Hypothalamus (tissue), 51 donors: ENCODE results near the gene RCAN1.
"Not testable (repeated sequence)": the region's sequence is repeated elsewhere in the genome, so short reads cannot be mapped to it uniquely, and the experiment has no call there.

Experiments
- DNase-seq, 51 donors: peaks; one replicate each; lab custom pipeline; 2025; lab: John Stamatoyannopoulos, UW

The RCAN1 gene

DNA sequence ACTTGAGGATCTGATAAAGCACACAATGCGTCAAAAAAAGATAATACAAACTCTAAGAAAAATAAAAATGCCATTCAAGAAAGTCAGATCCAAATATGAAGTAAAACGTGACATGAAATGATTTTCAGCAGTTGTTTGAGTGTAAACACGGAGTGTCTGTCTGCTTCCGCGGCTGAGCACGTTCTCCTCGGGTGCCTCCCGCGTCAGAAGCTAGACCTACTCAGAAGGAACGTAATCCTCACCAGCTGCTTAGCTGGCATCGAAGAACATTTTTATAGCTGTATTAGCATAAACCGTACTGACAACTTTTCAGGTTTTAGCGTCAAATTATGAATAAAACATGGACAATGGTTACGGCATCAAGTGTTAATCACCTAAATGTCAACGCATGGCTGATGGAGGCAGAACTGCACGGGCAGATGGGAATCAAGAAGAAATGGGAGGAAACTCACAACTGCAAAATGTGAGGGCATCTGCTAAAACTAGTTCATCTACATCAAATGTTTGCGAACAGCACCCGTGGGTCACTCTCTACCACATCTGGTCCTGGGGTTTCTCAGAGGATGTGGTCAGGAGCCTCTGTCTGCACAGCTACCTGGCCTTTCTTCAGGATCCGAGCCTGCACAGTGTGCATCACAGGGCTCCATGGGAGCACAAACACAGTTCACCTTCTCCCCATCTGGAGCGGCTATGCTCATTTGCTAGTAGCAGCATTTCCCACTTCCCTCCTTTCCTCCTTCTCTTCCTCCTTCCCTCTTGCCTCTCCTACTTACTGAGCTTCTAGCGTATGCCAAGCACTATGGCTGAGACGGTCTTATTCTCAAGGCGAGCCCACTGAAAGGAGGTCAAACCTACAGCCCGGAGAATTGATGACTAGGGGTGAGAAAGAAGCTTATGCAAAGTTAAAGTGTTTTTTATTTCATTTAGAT, 40.0 kb downstream of the RCAN1 start:
- no peak for DNase-seq

DNA sequence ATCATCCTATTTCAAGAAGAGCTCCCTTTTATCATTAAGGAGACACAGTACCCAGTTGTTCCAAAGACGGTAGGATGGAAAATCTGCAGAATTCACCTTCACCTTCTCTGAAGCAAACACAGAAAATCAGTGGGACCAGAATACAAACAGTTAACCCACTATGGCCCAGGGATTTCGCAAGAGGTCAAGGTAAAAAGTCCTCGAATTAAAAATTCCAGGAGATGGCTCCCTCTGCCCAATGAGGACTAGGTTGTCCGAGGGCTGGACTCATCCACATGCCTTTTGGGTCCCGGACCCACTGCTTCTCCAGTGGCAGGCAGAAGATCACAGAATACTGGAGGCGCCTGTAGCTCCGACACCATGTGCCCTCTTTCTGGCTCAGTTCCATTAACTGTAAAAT, 42.9 kb downstream of the RCAN1 start:
- DNase-seq = no peak

DNA sequence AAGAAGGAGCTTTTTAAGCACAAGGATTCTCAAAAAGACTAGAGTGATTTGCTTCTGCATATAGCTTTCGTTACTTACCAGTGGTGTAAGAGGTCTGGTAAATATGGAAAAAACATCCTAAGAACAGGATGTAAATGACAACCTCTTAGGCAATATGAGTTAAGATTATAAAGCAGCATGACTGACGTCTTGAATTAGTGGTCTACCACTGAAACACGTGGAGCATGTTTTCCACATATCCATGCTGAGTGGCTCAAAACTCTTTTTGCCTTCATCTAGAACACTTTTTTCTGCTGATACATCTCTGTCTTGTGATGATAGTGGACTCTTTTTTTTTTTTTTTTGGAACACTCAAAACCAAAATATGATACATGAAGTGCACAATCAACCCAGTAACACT, 44.6 kb downstream of the RCAN1 start:
- DNase-seq = no peak

DNA sequence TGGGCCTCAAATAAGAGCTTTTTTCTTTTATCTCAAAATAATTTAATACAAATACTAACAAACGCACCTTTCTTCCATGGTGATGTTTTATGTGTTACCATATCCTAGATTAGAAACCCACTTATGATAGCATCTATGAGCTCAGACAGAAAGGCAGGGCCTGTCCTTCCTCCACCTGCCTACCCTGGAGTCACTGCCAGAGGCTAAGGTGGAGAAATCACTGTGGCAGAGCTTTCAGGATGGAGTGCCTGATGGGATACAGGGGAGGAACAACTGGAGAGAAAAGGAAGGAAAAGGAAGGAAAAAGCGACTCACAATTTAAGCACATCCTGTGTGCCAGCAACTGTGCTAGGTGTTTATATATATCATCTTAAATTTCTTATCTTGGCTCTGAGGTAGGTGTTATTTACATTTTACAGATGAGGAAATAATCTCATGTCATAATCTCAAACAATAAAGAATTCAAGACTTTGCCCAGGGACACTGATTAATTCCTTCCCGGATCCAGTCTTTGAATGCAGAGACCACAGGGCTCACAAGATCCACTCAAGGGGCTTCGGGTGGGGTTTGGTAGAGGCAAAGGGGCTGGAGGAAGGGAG, 45.4 kb downstream of the RCAN1 start:
- DNase-seq = no peak

DNA sequence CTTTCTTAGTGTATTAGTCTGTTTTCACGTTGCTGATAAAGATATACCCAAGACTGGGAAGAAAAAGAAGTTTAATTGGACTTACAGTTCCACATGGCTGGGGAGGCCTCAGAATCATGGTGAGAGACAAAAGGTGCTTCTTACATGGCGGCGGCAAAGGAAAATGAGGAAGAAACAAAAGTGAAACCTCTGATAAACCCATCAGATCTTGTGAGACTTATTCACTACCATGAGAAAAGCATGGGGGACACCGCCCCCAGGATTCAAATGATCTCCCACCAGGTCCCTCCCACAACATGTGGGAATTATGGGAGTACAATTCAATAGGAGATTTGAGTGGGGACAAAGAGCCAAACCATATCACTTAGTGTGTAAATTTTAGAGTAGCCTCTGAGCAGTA, 46.1 kb downstream of the RCAN1 start:
- DNase-seq = not testable (repeated sequence)

DNA sequence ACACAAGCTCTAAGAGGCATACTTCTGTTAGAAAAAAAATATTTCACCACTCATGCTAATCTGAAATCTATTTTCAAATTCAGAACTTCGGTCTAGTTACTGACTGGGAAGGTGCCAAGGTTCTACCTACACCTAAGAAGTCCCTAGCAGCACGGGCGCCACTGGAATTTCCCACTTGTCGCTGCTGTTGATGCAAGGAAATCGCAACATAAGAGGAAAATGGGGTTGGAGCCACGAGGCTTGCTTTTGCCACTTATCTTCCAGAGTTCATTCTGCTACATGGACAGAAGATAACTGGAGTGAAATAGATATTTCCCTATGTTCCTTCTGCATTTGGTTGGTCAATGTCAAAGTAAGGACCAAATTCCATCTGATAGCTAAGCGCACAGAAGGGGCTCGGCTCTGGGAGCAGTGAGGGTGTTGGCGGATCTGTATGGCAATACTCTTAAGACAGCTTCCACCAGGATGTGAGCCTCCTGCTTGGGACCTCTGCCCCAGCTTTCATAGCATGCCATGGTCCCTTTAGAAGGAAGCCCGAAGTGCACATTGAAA, 47.2 kb downstream of the RCAN1 start:
- no peak for DNase-seq

DNA sequence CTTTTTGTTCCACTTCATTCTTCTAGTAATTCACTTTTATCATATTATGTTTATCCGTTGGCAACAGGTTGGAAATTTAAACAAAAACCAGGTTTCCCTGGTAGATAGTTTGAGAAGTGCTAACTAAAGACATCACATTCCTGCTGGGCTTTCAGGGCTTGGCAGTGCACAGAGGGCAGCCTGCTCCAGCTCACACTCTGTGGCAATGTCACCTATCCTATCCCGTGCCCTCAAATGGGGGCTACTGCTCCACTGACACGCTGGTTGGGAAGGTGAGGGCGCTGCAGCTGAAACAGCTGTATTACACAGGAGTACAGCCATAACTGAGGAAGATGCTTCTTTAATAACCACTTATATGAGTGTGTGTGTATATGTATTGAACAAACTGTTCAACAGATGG, 49.7 kb downstream of the RCAN1 start:
- DNase-seq = no peak

DNA sequence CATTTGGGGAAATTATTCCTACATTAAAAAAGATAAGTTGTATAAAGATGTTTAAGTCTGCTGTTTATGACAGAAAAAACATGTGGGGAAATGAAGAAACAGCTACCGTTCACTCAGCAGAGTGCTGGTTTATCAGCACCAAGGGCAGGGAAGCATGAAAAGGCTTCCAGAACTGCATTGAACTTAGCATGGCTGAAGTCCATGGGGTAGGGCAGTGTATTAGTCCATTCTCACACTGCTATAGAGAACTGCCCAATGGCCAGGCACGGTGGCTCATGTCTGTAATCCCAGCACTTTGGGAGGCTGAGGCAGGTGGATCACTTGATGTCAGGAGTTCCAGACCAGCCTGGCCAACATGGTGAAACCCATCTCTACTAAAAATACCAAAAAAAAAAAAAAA, 51.5 kb downstream of the RCAN1 start:
- DNase-seq = not testable (repeated sequence)

DNA sequence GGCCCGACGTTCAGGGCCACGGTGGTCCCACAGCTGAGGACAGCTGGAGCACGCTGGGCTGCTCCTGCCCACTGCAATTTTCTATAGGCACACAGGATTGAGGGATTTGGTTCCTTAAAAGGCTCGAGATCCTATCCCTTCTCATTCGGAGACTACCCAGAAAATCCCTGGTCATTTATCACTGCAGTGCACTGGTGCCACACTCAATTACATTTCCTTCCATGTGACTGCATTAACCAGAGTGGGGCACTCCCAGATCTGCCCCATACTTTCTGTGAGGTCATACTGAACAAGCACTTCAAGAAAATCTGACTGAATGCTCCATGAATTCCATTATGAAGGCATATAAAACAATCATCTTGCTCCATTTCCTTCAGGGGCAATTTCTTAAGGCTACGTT, 53.1 kb downstream of the RCAN1 start:
- DNase-seq = no peak

DNA sequence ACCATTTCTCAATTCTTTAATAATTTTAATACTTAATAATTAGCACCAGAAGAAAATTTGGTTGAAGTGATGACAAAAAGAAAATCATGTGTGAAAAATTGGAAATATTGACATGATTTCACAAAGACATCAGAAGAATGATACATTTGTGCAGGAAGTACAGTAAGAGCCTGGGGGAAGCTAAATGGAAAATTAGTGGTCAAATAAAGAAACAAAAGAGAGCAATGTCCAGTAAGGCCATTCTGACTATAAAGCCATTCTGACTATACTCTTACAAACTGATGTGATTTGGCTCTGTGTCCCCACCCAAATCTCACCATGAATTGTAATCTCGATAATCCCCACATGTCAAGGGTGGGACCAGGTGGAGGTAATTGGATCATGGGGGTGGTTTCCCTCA, 54.3 kb downstream of the RCAN1 start:
- no peak for DNase-seq

DNA sequence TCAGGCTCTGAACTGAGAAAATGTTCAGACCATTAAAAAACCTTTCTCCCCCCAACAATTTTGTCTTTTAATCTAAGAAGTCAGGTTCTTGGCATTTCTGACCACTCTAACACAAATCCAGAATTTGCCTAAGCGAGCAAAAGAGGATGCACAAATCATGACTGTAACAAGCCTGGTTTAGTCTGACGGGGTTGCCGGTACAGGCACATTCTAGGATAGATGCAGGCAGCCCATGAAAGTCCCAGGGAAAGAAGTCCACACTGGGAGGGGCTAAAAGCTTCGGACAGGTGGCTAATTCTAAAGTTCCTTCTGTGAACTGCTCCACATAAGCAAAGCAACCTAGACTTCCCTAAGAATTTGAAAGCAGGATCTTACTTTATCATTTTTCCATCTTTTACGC, 54.9 kb downstream of the RCAN1 start:
- DNase-seq = no peak

DNA sequence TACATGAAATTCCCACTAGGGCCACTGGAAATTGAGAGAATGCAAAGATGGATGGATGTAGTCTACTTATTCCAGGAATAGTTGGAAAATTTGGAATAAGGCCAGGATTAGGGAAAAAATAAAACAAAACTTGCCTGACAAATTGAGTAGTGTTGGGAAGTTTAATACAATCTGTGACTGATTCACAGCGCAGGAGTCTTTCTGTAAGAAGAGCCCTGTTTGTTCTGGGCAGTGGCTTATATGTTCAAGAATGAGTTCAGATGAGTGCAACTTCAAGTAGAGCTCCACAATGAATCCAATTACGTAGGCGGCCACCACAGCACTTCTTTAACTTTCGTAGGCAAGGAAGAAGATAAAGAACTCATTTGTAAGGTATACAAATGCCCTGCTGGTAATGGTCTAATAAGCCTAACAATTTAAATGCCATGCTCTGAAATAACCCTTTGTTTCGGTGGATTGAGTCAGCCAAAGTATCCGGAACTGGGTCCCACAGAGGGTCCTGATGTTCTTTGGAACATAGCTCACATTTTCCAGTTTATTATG, 55.8 kb downstream of the RCAN1 start:
- no peak for DNase-seq

DNA sequence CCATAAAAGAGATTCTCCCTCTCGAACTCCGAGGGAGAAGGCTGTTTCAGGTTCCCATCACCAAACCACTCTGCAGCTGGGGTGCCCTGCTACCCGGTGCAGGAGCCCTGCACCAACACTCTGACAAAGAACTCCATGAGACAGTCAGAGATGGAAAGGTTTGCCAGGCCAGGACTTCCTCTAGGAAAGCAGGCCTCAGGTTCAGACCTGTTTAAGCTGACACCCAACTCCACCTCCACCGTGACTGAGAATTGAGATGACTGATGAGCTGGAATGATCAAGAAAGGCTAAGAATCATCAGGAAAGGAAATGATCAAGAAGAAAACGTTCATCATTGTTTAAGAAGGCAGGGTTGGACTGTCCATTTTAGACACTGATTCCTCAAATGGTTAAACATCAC, 56.7 kb downstream of the RCAN1 start:
- no peak for DNase-seq

DNA sequence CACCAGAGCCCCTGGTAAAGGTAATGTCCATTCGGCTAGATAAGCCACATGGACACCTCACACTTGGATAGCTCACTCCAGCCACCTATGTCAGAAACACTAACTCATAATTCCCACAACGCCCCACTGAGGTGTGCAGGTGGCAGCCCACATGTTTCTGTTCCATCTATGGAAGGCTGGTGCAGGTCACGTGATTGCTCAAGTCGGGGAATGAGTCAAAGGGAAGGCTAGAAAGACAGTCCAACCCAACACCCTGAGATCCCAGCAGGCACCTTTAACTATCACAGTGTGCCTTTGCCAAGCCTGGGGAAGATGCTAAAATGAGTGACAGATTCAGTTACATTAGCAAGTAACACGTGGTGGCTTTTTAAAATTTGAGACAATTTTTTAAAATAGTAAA, 57.7 kb downstream of the RCAN1 start:
- DNase-seq = no peak

DNA sequence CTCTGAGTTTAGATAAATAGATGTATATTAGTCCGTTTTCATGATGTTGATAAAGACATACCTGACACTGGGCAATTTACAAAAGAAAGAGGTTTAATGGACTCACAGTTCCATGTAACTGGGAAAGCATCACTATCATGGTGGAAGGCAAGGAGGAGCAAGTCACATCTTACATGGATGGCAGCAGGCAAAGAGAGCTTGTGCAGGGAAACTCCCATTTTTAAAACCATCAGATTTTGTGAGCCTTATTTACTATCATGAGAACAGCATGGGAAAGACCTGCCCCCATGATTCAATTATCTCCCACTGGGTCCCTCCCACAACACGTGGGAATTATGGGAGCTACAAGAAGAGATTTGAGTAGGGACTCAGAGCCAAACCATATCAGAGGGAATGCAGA, 60.2 kb downstream of the RCAN1 start:
- not testable (repeated sequence) for DNase-seq

DNA sequence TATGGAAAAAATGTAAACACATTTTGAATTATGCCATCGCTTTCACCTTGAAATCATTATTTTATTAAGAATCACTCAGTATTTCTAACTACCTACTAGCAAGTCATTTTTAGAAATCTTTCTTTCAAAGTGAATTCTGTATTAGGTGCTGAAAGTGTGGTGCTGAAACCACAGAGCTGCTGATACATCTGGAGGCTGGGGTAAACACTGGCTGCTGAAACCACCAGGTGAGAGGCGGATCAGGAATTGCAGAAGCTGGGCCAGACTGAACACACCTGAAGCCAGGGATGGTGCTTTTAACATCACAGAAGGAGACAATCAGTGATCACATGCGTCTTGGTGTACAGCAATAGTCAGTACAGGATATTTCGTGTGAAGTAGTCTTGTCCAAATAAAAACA, 60.7 kb downstream of the RCAN1 start:
- DNase-seq = no peak

DNA sequence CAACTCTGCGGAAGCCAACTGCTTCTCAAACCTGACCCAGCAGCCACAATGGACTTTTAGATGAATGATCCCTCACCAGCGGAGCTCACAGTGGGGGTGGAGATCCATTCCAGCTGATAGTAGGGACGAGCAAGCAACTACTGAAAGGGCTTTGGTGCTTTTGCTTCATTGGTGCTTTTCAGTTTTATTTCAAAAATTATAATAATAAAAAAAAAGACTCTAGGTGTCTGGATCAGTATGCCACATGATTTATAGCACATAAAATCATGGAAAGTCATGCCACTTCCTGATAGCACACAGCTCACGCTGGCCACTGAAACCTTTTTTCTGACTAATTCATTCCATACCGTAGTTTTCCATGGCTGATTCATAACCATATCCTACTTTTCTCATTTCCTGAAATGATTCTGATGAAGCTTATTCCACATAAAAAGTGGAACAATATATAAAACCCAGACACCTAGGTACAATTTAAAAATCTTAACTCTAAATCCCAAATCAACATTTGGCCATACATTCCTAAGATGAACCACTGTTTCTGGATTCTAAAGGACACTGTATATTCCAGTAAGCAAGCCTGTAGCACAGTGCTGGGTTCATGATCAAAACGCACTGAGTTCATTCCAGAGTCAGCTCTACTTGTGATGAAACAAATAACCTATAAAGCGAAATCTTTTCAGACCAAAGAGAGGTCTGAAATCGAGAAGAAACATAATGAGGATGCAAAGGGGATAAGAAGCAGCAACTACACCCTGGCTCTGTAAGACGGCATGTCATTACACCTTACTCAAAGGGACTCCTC, 61.6 kb downstream of the RCAN1 start:
- DNase-seq = no peak

DNA sequence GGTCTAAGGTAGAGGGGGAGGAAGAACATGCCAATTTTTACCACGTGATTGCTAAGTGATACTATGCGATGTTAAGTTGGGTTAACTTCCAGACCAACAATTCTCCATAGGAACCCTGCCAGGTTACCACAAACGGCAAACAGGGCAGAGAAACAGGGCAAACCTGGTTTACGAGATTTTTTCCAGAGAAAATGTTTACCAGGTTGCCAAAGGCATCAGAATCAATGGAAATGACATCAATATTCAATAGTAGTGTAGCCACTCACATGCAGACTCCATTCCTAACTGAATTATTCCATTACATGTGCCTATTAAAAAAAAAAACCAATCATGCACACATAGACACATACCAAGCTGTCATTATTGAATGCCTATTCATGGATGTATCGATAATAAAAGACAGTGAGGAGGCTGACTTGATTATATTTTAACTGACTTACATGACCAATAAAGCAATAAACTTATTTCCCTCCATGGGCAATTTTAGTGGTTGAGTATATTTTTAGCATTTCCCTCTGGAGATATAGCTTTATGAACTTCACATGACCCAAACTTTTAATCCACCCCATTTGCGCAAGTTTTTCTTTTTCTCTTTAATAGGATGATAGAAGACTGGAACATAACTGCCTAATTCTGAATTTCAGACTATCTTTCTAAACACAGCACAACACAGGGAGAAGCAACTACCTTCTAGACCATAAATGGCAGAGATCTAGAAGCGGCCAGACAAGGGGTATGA, 62.4 kb downstream of the RCAN1 start:
- DNase-seq = no peak

DNA sequence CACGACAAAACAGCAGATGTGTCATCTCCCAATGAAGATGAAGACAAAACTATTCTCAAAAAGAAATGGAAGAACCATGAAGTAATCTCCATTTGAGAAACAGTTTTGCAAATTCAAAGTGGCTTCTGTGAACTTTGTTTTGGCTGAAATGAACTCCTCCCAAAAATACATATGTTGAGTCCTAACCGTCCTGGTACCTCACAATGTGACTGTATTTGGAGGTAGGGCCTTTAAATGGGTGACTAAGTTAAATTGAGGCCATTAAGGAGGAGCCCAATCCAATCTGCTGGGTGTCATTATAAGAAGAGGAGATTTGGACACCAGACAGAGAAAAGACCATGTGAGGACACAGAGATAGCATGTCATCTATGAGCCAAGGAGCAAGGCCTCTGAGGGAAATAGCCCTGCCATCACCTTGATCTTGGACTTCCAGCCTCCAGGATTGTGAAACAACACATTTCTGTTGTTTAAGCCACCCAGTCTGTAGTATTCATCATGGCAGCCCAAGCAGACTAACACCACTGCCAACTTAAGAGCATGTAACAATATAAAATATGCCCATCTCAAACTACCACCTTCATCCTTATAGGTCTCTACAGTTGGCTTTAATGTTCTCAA, 64.6 kb downstream of the RCAN1 start:
- no peak for DNase-seq
